ENCODE results near the gene SYT12. TPM values are rescaled to one million over a fixed set of nuclear protein-coding genes. Genes with fewer than 3 reads are reported as not detected.
A peak's percentile ranks its signal among the peaks of the same experiment; 100 is the strongest.

SYT12 gene
- total RNA-seq, 1 donor from 2014 or later = not detected

DNA sequence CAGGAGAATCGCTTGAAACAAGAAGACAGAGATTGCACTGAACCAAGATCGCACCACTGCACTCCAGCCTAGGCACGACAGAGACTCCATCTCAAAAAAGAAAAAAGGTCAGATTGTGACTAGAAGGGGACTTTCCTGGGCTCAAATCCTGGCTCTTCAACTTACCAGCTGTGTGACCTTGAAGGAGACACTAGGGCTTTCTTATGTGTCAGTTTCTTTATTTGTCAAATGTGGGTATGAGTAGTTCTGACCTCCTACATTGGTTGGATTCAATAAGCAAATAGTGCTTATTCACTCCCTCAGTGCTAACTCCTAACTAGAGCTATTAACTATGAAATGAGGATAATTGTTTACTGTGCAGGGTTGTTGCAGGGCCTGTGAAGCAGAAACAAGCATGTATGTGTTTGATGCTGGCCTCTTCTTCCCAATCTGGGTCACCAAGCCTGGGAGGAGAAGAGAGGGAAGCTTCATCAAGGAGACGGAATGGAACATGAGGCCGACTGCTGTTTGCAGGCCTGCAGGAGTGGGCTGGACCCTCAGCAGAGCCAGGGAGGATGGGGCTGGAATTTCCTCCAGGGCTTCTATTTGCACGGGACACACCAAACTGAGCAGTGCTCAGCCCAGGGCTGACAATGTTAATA lies 56.3 kb downstream of the SYT12 start:
- ATAC-seq (no peak), DNase-seq (no peak)
- no peaks in the 10 kb centered on the region for H3K9me3 ChIP-seq
- H3K27me3 ChIP-seq (ENCODE audit: low read depth) = no peaks in the 10 kb centered on the region
- peaks cover 17% of the 10 kb centered on the region for H3K4me1 ChIP-seq
- H3K4me3 ChIP-seq = no peak overlapping the region
- intact Hi-C loops (cut with DNase I) = no loop called here
- H3K36me3 ChIP-seq = no peaks in the 10 kb centered on the region
- TF ChIP-seq, protein P1, sequence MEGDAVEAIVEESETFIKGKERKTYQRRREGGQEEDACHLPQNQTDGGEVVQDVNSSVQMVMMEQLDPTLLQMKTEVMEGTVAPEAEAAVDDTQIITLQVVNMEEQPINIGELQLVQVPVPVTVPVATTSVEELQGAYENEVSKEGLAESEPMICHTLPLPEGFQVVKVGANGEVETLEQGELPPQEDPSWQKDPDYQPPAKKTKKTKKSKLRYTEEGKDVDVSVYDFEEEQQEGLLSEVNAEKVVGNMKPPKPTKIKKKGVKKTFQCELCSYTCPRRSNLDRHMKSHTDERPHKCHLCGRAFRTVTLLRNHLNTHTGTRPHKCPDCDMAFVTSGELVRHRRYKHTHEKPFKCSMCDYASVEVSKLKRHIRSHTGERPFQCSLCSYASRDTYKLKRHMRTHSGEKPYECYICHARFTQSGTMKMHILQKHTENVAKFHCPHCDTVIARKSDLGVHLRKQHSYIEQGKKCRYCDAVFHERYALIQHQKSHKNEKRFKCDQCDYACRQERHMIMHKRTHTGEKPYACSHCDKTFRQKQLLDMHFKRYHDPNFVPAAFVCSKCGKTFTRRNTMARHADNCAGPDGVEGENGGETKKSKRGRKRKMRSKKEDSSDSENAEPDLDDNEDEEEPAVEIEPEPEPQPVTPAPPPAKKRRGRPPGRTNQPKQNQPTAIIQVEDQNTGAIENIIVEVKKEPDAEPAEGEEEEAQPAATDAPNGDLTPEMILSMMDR (IDR thresholded peaks at IDR 0.05) = no peak
- no peak overlapping the region for H3K27ac ChIP-seq

DNA sequence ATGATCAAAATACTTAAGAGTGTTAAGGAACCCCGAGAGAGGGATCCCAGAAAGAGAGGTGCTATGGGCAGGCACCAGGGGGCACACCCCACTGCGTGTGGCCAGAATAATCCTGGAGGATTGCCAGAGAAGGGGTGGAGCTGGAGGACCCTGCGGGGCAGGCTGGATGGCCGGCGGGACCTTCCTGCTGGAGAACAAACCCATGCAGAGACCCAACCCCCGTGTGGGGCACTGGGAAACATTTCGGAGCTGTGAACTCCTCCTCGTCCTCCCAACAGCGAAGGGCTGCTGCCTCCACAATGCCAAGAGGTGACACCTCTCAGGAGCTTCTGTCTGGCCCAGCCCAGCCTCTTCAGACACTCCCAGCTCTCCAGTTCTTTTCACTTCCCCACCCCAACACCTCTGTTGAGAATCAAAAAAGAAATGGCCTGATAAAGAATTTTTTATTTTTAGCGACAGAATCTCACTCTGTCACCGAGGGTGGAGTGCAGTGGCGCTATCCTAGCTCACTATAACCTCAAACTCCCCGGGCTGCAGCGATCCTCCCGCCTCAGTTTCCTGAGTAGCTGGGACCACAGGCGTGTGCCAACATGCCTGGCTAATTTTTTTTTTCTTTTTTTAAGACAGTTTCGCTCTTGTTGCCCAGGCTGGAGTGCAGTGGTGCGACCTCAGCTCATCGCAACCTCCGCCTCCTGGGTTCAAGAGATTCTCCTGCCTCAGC lies 59.3 kb downstream of the SYT12 start:
- ATAC-seq (peak; percentile 4 to 42), DNase-seq (no peak)
- Histone ChIP-seq H3K4me1 (peaks cover 15% of the 10 kb centered on the region), H3K9me3 (no peaks in the 10 kb centered on the region), H3K27me3 (ENCODE audit: low read depth) (no peaks in the 10 kb centered on the region), H3K36me3 (no peaks in the 10 kb centered on the region), H3K27ac (no peak overlapping the region), H3K4me3 (peak overlapping the region; percentile 26)
- TF ChIP-seq, protein P1 (IDR thresholded peaks at IDR 0.05) = no peak
- intact Hi-C loops (cut with DNase I) = no loop called here

DNA sequence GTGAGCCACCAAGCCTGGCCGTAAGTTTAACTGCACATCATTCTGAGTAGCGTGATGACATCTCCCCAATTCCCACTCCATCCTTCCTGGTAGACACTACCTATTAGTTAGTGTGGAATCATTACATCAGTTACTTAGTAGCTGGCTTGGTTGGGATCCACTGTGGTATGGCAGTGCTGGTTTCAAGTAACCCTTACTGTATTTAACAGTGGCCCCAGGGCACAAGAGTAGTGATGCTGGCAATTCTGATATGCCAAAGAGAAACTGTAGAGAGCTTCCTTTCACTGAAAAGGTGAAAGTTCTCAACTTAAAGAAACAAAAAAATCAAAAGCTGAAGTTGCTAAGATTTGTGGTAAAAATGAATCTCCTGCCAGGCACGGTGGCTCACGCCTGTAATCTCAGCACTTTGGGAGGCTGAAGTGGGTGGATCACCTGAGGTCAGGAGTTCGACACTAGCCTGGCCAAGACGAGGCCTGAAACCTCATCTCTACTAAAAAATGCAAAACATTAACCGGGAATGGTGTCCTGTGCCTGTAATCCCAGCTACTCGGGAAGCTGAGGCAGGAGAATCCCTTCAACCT lies 60.9 kb downstream of the SYT12 start:
- TF ChIP-seq, protein P1 (IDR thresholded peaks at IDR 0.05) = no peak
- Histone ChIP-seq H3K36me3 (no peaks in the 10 kb centered on the region), H3K9me3 (no peaks in the 10 kb centered on the region), H3K4me3 (no peak overlapping the region), H3K27ac (no peak overlapping the region), H3K4me1 (peaks cover 12% of the 10 kb centered on the region), H3K27me3 (ENCODE audit: low read depth) (no peaks in the 10 kb centered on the region)
- DNase-seq (no peak), ATAC-seq (no peak)
- intact Hi-C loops (cut with DNase I) = no loop called here

DNA sequence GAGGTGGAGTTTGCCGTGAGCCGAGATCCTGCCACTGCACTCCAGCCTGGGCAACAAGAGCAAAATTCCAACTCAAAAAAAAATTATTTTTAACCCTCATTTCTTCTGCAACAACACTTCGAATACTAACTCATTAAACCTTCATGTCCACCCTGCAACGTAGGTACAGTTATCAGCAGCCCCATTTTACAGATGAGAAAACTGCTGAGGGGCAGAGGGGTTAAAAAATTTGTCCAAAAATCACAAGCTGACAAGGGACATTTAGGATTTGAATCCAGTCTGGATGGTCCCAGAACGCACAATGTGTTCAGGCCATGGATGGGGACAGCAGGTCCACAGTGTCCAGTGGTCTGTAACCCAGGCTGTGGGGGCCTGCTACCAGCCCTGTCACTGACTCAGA lies 62.7 kb downstream of the SYT12 start:
- H3K27ac ChIP-seq = no peak overlapping the region
- no peak for DNase-seq
- intact Hi-C loops (cut with DNase I) = no loop called here
- no peaks in the 10 kb centered on the region for H3K27me3 ChIP-seq (ENCODE audit: low read depth)
- no peaks in the 10 kb centered on the region for H3K9me3 ChIP-seq
- no peak for ATAC-seq
- TF ChIP-seq, protein P1 (IDR thresholded peaks at IDR 0.05) = no peak
- no peaks in the 10 kb centered on the region for H3K36me3 ChIP-seq
- H3K4me1 ChIP-seq = peaks cover 12% of the 10 kb centered on the region
- no peak overlapping the region for H3K4me3 ChIP-seq

DNA sequence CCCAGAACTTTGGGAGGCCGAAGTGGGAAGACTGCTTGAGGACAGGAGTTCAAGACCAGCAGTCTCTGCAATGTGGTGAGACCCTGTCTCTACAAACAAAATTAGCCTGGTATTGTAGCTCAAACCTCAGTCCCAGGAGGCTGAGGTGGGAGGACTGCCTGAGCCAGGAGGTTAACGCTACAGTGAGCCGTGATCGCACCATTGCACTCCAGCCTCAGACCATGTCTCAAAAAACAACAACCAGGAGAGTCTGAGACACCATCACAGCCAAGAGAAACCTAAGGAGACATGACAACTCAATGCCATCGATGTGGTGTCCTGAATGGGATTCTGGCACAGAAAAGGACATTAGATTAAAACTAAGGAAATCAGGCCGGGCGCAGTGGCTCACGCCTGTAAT lies 67.8 kb downstream of the SYT12 start:
- no peak for ATAC-seq
- Histone ChIP-seq H3K36me3 (no peaks in the 10 kb centered on the region), H3K27me3 (ENCODE audit: low read depth) (no peaks in the 10 kb centered on the region), H3K4me1 (no peaks in the 10 kb centered on the region), H3K9me3 (no peaks in the 10 kb centered on the region), H3K27ac (no peak overlapping the region), H3K4me3 (no peak overlapping the region)
- TF ChIP-seq, protein P1 (IDR thresholded peaks at IDR 0.05) = no peak
- DNase-seq = no peak
- intact Hi-C loops (cut with DNase I) = no loop called here
